NK-92 (cell line): ENCODE results near the gene TASP1.

ENCODE experiments used
- DNase-seq: peaks from one replicate; lab custom pipeline; 2025; ENCODE audit not compliant: unreplicated experiment; lab: John Stamatoyannopoulos, UW

The TASP1 gene

GRCh38 chr20:13574071-13574470, 64.7 kb downstream of the TASP1 start:
- DNase-seq, result no peak

DNA sequence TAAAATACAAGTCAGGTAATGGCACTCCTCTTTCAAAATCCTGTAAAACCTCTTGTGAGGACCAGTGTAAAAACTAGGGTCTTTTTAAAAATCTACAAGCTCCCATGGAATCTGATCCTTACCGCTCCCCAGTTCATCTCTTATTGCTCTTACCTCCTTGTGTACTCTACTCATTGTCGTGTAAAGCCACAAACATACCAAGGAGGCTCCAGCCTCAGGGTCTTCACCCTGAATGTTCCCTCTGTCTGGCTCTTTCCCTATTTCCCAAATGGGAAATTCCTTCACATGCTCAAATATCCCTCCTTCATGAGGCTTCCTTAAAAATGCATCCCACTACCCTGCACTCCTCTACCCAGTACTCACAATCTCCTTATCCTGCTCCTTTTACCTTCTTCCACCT, 67.1 kb downstream of the TASP1 start:
- no peak for DNase-seq

GRCh38 chr20:13567663-13568062, 71.1 kb downstream of the TASP1 start:
- DNase-seq, result no peak

- DNase-seq, result no peak
Measured at GRCh38 chr20:13563854-13564253, 74.9 kb downstream of the TASP1 start.

GRCh38 chr20:13554706-13555105, 84.0 kb downstream of the TASP1 start:
- DNase-seq, result no peak

DNA sequence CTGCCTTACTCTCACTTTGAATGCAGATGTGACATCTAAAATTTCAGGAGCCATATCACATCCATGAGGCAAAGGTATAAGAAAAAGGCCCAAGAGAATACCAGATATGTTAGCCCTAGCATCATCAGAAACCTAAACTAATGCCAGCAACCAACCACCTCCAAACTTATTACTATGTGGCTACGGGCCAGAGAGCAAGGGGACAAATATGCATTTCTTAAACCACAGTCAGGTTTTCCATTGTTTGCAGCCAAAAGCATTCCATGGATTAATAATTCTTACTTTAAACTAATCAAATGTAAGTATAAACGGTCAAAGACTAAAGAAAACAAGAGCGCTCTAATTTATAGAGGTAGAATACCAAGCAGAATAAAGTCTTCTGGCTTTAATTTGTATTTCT, 84.7 kb downstream of the TASP1 start:
- no peak for DNase-seq

GRCh38 chr20:13552061-13552460, 86.7 kb downstream of the TASP1 start:
- DNase-seq, result no peak

DNA sequence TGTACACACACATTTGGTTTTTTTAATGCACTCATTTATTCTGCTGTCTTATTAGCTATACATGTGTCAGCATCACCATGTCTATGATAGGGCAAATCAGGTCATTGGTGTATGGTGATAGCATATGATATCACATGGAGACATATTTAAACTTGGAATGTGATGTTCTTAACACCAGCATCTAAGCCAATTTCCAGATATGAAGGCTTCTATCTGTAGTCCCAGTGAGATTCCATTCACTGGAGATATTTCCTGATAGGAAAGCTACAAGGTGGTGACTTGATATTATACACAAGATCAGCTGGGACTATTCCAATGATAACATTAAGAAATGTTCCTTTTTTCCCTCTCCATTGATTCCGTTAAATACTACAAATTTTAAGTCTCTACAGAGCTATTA, 89.3 kb downstream of the TASP1 start:
- DNase-seq, result no peak

DNA sequence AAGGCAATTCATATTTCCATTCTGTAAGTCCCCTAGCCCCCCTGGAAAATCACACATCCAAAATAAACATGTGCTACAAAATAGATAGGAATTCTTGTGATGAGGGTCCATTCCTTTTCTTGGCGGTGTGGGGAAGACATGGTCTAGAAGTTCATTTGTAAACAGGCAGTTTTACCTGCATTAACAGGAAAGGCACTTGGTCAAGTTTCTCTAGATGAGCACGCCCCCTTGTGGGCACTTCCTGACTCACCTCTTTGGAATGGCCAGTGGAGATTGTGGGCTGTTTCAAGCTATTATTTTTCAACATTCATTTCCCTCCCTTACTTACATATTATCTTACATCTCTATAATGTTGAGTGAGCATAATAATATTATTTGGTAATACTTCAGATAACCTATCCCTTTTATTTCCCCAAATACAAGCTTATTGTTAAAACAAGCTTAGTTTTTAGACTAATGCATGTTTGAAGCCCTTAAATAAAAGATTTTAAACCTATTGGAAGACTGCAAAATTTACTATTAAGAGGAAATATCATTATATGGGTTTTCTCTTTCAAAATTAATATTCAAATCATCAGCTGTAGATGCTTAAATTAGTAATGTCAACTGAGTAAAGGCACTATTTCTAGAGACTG, 92.1 kb downstream of the TASP1 start:
- no peak for DNase-seq

DNA sequence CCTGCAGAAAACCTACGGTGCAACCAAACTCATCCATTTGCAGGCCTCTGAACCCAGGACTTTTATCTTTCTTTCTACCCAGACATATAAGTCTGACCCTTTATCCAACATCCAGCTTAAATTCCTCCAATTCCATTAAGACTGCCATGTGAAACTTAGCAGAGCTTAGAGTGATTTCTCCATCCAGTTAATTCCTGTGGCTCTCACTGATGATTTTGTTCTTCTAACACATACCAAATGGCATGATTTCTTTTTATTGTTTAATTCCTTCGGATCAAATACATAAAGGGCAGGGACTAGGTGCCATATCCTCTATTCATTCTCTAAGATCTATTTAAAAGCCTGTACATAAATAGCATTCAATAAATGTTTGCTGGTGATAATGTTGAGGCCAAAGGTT, 92.9 kb downstream of the TASP1 start:
- no peak for DNase-seq

- no peak for DNase-seq
Measured at GRCh38 chr20:13543783-13544182, 94.9 kb downstream of the TASP1 start.

DNA sequence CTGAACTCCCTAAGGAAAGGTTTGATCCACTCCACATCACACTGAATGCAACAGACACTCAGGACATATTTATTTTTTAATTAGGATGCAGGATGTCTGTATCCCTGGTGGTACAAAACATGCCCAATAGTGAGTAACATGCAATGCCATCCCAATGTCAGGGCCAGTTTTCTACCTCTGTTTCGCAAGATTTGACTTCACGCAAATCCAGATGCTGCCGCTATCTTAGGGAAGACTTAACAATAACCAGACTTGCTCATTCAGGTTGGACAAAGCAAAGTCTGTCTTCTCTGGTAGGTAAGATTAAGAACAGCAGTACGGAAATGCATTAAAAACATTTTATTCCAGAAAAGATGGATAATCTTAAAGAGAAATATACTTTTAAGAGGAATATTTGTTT, 103.1 kb downstream of the TASP1 start:
- DNase-seq, result no peak

- no peak for DNase-seq
Measured at GRCh38 chr20:13533946-13534345, 104.8 kb downstream of the TASP1 start.

DNA sequence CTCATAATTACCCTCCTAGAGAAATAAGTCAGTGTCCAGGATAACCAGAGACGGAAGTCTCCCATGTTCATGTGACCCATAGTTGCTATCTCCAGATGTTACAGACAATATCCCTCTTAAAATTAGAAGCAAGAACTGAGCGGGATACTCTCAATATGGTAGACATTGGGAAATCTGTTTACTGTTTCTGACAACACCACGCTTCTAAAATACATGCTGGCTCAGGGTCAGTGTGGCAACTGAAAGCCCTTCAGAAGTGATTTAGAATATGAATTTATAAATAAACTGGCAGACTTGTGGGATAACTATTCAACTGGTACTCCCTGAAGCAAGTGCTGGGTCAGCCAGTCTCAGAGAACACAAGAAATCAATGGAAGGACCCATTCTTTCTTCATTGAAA, 108.6 kb downstream of the TASP1 start:
- no peak for DNase-seq

DNA sequence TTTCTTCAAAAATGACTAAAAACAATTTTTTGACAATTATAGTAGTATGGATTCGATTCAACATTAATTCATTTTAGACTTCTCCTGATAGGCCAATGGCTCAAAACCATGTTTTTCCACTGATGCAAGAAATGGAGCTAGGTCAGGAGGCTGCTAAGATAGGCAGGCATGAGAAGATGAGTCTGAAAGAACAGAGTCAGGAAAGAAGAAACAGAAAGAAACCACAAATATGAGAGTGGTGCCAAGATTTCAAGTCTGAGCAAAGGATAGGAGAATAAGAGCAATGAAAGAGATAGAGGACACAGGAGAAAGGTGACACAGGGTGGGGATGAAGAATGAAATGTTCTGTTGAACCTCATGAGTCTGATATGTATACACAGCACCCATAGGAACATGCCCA, 112.2 kb downstream of the TASP1 start:
- DNase-seq, result no peak

DNA sequence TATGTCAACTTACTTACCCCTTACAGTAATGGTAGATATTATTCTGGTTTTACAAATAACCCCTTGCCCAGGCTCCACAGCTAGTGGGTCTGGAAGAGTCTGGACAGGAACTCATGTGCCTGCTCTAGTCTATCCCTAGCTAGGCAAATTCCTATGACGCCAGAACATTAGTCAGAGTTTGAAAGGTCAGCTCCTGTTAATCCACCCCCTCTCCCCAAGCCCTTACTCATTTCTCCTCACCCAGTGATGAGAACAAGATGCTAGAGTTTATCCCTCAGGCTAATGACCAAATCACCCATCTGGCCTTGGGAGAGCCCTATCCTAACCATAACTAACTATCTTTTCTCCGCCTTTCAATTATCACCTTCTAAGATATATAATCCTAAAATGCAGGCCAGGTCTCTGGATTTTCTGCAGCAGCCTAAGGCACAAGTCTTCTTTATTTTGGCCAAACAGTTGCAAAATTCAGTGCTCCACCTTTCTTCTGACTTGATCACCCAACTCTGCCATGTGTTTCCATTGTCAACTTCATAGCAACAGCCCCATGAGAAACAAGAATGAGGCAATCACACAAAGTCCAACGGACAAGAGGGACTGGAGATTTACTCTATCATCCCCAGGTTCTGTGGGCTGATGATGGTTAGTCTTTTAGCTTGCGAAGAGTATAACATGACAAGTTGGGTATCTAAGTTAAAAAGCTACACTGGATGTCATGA, 113.3 kb downstream of the TASP1 start:
- DNase-seq, result no peak

DNA sequence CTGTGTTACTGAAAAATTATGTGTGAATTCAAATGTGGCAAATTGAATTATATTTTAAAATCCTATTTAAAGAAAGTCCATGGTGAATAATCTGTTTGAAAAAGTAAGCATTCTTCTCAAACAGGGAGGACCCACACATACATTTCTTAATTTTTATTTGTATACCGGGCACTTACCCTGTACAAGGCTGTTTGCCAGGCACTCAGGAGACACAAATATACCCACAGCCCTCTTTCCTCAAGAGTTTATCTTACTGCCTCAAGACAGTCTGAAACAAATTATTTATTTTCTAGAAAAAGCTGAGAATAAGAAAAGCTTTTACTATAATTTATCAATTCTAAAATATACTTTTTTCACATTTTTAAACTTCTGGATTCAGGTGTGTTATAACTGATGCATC, 114.4 kb downstream of the TASP1 start:
- DNase-seq, result no peak

DNA sequence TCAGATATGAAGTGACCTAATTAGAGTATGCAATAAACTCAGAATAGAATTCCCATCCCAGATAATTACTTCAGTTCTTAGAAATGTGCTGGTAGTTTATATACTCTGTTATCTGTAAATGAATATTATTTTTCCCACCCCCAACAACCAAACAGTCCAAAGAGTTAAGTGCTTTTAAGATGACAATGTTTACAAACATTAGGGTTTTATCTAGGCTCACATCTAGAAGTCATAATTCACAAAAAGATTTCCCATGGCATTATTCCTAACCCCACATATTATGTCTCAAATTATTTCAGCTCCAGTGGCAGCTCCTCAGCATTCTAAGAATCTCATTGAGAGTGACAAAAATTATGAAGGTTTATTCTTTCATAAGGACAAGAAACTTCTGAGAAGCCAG, 120.9 kb downstream of the TASP1 start:
- no peak for DNase-seq

DNA sequence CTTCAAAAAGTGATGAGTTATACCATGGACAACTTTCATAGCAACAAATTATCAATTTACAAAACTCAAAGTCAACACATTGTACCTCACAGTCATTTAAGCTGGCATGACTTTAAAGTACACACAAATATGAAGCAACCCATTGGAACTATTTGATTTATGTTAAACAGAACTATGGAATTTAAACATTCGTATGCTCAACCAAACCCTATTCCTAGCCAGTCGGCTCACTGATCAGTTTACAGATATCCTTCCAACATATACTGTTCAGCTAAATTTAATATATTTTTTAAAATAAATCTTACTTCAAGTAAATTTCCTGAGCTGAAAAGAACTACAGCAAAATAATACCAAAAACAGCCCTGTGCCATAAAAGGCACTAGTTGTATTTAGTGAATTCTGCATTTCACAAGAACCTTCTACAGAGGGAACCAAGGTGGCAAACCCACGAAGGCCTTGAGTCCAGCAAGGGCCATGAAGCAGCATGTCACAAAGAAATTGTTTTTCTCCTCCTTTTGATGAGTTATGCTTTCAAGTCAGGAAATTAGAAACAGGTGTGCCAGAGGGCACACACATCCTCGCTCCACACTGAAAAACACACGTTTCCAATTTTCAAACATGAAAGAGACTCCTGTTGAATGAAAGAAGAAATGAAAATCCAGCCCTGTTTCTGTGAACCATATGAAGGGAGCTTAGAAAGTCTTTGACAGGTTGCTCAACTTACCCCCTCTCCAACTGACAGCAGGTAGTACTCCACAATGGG, 122.8 kb downstream of the TASP1 start:
- DNase-seq, result no peak

- no peak for DNase-seq
Measured at GRCh38 chr20:13515291-13515690, 123.4 kb downstream of the TASP1 start.

DNA sequence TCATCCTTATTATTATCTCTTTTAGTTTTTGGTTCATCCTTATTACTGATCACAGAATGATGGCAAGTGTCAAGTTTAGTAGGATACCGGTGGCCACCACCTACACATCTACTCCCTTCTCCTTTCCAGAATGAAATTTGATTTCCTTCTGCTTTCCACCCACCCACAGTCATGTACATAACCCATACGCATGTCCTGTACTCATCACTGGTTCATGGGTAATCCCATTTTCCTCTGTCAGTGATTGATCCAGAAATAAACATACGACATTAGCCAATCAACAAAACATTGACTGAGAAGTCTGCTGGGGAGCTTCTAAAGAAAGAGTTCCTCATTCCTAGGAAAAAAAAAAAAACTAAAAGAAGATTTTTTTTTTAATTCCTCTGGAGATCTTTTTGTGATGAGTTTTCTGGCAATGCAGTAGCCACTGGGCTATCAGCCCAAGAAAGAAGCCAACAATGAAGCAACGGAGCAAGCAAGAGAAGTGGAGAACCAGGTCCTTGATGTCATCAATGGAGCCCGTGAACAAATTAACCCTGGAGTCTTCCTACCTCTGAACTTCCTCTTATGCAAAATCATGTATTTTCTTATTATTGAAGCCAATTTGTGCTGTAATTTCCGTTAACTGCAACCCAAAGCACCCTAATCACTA, 127.8 kb downstream of the TASP1 start:
- DNase-seq, result no peak

DNA sequence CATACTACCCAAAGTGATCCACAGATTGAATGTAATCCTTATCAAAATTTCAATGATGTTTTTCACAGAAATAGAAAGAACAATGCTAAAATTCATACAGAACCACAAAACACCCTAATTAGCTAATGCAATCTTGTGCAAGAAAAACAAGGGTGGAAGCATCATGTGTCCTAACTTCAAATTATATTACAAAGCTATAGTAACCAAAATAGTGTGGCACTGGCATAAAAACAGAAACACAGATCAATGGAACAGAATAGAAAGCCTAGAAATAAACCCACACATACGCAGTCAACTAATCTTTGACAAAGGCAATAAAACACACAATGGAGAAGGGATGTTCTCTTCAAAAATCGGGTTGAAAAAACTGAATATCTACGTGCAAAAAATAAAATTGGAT, 131.1 kb downstream of the TASP1 start:
- DNase-seq, result no peak
